GM18507 (cell line): Measurements from ENCODE around the gene KLHL21.

ENCODE experiments used
- DNase-seq: peaks from one replicate; pipeline ENCODE4 v3.0.0; 2011; ENCODE audit warnings: low read depth; ENCODE audit not compliant: insufficient read length; ENCODE audit errors: extremely low spot score
- FAIRE-seq: peaks from 2 replicates; lab custom pipeline; 2011; peaks lifted over from hg19 to GRCh38; lab: Jason Lieb, UNC

The KLHL21 gene

DNA sequence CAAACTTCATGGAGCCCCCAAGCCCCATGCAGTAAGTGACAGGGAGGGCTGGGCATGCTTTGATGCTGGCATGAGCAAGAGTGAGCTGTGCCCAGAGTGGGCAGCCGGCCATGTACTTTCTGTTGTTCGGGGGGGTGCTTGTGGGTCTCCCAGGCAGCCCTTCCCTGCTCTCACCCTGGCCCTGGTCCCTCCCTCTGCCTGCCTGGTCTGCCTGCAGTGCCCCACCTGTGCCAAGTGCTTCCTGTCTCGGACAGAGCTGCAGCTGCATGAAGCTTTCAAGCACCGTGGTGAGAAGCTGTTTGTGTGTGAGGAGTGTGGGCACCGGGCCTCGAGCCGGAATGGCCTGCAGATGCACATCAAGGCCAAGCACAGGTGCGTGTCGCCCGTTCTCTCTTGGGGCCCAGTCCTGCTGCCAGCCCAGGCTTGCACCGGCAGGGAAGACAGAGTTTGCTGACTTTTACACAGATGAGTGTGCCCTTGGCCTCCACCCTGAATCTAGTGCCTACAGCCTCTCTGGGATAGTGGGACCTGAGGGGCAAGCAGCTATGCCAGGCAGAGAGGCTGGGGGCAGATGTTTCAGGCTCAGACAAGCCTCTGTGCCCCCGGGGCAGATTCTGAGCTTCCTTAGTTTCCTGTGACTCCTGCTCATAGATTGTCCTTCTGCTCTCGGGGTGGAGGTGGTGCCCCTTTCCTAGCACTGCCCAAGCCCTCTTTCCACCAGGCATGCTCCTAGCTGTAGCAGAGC, 15.2 kb downstream of the KLHL21 start:
- DNase-seq (no peak), FAIRE-seq (no peak)

DNA sequence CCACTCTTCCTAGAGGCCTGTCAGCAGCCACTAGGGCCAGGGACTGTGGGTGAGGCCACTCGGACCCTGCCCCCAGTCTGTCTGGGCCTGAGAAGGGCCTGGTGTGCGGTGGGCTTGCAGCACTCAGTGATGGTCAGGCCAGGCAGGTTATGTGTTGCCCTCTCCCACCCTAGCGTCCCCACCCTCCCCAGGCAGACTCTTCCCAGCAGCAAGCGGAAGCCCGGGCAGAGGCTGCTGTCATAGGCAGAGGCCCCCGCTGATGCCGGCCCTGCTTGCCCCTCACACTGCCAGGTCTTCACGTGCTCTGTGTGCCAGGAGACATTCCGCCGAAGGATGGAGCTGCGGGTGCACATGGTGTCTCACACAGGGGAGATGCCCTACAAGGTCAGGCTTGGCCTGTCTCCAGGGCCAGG, 16.3 kb downstream of the KLHL21 start:
- DNase-seq = no peak

DNA sequence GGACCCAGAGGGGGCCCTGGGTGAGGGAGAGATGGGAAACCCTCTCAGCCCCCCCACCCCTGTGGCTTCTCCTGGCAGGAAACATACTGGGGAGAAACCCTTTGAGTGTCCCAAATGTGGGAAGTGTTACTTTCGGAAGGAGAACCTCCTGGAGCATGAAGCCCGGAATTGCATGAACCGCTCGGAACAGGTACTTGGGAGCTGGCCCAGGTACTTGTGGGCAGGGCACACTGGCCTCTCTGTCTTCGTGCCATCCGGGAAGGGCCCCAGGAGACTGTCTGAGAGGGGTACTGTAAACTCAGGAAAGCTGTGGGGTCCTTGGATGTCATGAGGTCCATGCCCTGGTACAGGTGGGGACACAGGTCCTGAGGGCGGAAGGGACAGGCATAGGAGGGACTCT, 16.8 kb downstream of the KLHL21 start:
- FAIRE-seq (no peak), DNase-seq (no peak)

More for the DNA sequence above, 16.3 kb downstream of the KLHL21 start:
- FAIRE-seq = no peak

DNA sequence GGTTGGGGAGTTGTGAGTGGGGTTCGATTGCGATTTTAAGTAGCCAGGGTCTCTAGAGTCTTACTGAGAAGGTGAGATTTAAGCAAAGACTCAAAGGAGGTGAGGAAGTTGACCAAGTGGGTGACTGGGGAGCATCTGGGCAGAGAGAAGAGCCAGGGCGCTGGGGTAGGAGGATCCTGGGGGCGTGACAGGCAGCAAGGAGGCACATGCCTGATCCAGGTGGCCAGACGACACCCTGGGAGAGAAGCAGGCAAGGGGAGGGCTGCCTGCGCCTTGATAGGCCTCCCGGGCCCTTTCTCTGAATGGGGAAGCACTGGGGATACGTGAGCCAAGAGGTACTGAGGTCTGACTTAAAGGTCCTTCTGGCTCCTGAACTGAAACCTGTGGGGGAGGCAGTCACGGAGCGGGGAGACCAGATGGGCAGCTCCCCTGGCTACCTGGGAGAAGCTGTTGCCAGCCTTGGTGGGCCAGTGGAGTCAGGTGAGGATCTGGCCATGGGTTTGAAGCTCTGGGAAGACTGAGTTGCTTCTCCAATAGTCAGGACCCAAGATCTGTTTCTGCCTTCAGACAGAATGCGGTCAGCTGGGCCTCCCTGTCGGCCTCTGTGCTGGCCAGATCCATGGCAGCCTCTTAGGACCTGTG, 17.5 kb downstream of the KLHL21 start:
- DNase-seq (no peak), FAIRE-seq (no peak)

DNA sequence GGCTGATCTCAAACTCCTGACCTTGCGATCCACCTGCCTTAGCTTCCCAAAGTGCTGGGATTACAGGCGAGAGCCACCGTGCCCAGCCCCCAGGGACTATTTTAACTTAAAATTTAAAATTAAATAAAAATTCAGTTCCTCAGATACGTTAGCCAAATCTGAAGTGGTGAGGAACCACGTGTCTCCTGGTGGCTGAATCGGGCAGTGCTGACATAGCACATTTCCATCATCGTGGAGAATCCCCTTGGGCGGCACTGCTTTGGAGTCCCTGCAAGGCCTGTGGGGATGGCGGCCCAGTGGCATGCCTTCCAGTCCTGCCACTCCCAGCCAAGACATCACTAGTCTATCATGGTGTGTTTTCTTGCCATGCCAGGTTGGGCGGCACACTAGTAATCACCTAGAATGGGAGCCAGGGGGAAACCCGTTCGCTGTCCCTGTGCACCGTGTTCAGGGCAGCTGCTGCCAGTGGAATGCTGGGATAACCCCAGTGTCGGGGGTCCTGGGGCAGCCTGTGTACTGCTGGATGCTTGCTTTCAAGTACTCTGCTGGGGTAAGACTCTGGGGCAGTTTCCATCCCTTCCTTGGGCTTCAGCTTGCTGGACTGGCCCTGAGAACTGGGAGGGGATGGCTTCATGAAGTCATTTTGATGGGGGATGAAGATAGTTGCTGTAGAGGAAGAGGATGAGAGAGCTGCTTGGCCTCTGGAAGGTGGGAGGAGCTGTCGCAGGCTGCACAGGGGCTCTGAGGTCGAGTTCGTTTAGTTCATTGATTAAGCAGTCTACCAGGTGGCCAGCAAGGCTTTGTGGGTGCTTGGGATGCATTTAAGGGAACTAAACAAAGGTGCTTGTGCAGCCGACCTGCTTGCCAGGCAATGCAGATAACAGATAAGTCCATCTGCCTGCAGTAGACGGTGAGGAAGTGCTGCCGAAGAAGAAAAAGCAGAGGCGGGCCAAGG, 18.3 kb downstream of the KLHL21 start:
- no peak for DNase-seq
- FAIRE-seq = no peak

DNA sequence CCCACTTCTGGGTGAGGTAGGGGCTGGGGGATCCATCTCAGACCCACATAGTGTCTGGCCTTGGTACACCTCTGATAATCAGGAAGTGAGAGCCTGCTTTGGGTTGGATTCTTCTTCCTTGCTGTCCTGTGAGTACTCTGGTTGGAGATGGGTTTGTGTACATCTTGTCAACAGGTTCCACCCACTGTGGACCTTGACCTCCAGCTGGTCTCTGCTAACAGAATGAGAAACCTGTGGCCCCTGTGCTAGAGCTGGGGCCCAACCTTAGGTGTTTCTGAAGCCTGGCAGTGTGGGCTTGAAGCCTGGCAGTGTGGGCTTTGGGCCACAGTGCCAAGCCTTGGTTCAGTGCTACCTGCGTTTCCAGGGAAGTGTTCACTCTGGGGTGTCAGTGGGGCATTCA, 20.3 kb downstream of the KLHL21 start:
- FAIRE-seq = no peak

DNA sequence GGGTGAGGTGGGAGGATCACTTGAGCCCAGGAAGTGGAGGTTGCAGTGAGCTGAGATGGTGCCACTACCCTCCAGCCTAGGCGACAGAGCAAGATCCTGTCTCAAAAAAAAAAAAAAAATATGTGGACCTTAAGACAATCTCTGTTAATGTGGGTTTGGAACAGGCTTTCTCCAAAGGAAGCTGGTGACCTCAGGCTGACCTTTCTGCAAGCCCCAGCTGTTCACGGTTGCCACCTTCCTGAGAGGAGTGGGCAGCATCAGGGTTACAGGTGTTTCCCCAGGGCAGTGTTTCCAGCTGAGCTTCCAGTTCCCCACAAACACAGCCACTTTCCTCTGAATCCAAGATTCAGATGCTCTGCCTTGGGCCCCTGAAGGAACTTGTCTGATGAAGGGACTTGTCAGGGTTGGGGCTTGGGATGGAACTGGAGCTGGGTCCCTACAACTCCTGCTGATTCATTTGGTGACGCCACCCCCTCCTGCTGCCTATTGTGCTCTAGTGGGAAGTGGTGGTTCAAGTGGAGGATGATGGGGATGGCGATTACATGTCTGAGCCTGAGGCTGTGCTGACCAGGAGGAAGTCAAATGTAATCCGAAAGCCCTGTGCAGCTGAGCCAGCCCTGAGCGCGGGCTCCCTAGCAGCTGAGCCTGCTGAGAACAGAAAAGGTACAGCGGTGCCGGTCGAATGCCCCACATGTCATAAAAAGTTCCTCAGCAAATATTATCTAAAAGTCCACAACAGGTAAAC, 20.9 kb downstream of the KLHL21 start:
- FAIRE-seq (no peak), DNase-seq (no peak)

More for the DNA sequence above, 20.3 kb downstream of the KLHL21 start:
- DNase-seq = no peak

DNA sequence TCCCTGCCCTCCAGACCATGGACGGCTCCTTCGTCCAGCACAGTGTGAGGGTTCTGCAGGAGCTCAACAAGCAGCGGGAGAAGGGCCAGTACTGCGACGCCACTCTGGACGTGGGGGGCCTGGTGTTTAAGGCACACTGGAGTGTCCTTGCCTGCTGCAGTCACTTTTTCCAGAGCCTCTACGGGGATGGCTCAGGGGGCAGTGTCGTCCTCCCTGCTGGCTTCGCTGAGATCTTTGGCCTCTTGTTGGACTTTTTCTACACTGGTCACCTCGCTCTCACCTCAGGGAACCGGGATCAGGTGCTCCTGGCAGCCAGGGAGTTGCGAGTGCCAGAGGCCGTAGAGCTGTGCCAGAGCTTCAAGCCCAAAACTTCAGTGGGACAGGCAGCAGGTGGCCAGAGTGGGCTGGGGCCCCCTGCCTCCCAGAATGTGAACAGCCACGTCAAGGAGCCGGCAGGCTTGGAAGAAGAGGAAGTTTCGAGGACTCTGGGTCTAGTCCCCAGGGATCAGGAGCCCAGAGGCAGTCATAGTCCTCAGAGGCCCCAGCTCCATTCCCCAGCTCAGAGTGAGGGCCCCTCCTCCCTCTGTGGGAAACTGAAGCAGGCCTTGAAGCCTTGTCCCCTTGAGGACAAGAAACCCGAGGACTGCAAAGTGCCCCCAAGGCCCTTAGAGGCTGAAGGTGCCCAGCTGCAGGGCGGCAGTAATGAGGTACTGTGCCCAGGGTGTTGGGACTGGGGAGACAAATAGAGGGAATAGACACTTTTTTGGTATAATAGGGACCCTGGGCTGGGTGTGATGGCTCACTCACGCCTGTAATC, 21.9 kb downstream of the KLHL21 start:
- no peak for DNase-seq
- no peak for FAIRE-seq

DNA sequence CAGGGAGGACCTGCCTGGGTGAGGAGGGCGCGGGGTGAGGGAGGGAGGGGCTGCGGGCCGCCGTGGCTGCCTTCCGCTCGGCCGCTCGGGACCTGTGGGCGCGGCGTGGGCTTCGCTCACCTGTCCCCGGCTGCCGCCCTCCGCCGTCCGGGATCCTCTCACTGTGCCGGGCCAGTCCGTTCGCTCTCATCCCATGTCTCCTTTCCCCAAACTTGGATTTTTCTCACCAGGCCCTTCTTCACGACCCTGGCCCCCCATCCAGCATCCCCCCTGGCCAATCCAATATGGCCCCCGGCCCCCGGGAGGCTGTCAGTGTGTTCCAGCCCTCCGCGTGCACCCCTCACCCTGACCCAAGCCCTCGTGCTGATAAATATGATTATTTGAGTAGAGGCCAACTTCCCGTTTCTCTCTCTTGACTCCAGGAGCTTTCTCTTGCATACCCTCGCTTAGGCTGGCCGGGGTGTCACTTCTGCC, 22.5 kb downstream of the KLHL21 start:
- no peak for FAIRE-seq
- DNase-seq = no peak

DNA sequence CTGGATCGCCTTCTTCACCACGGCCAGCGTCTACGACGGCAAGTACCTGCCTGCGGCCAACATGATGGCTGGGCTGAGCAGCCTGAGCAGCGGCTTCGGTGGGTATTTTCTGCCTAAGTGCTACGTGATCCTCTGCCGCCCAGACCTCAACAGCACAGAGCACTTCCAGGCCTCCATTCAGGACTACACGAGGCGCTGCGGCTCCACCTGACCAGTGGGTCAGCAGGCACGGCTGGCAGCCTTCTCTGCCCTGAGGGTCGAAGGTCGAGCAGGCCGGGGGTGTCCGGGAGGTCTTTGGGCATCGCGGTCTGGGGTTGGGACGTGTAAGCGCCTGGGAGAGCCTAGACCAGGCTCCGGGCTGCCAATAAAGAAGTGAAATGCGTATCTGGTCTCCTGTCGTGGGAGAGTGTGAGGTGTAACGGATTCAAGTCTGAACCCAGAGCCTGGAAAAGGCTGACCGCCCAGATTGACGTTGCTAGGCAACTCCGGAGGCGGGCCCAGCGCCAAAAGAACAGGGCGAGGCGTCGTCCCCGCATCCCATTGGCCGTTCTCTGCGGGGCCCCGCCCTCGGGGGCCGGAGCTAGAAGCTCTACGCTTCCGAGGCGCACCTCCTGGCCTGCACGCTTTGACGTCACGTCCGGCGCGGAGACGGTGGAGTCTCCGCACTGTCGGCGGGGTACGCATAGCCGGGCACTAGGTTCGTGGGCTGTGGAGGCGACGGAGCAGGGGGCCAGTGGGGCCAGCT, 23.1 kb downstream of the KLHL21 start, which contains the start of gene ZBTB48:
ZBTB48 (plus strand) TSS at position 621 of the 745 bp plus-strand sequence. CDS start 616 bp downstream, outside the sequence.
- DNase-seq (peak; percentile 100), FAIRE-seq (peak; percentile 99)

DNA sequence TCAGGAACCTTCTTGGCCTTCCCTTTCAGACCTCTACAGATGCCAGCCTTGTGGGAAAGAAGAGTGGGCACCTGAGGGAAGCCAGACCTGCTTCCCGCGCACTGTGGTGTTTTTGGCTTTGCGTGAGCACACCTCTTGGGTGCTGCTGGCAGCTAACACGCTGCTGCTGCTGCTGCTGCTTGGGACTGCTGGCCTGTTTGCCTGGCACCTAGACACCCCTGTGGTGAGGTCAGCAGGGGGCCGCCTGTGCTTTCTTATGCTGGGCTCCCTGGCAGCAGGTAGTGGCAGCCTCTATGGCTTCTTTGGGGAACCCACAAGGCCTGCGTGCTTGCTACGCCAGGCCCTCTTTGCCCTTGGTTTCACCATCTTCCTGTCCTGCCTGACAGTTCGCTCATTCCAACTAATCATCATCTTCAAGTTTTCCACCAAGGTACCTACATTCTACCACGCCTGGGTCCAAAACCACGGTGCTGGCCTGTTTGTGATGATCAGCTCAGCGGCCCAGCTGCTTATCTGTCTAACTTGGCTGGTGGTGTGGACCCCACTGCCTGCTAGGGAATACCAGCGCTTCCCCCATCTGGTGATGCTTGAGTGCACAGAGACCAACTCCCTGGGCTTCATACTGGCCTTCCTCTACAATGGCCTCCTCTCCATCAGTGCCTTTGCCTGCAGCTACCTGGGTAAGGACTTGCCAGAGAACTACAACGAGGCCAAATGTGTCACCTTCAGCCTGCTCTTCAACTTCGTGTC, 23.9 kb downstream of the KLHL21 start:
- no peak for FAIRE-seq
- DNase-seq = no peak

DNA sequence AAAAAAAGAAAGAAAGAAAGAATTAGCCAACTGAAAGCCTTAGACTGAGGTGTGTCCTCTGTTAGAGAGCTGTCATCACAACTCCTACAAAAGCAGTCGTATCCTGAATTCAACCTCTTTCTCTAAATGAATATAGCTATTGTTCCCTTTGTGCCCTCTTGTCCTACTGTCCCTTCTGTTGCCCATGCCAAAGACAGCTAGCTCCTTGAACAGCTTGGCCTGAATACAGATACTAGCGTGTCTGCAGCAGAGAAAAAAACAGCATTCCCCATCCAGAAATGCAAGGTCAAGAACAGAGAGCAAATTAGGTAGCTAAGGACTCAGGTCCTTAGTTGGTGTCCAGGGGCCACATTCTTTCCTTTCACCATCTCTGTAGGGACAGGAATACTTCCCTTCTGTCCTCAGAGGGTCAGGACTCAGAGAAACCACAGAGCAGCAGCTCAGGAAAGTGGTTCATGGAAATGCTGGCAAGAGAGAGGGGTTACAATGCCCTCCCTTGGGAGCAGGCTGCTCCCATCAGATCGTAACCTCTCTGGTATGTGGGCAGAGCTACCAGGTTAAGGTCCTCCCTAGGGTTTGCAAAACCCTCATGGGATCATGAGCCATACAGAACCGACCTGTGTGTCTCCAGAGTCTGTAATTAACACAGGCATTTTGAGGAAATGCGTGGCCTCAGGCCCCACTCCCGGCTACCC, 24.7 kb downstream of the KLHL21 start:
- DNase-seq = no peak
- FAIRE-seq = no peak

DNA sequence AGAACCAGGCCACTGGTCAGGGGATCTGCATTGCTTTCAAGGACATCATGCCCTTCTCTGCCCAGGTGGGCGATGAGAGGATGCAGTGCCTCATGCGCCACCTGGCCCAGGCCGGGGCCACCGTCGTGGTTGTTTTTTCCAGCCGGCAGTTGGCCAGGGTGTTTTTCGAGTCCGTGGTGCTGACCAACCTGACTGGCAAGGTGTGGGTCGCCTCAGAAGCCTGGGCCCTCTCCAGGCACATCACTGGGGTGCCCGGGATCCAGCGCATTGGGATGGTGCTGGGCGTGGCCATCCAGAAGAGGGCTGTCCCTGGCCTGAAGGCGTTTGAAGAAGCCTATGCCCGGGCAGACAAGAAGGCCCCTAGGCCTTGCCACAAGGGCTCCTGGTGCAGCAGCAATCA, 27.9 kb downstream of the KLHL21 start:
- FAIRE-seq (no peak), DNase-seq (no peak)

DNA sequence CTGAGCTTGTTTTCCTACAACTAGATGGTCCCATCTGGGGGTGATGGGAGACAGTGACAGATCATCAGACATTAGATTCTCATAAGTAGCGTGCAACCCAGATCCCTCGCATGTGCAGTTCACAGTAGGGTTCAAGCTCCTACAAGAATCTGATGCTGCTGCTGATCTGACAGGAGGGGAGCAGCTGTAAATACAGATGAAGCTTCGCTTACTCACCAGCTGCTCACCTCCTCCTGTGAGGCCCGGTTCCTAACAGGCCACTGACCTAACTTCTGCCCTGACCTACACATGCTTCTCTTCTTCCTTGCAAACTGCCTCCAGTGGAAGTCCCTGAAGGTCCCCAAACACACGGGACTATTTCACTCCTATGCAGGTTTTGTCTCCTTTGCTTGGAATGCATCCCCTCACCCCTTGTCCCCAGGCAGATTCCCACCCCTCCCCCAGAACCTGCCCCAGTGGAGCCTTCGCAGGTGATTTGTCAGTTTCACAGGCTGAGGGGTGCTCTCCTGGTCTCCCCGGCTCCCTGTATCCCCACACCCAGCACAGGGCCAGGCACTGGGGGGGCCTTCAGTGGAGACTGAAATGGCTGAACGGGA, 28.5 kb downstream of the KLHL21 start:
- FAIRE-seq (no peak), DNase-seq (no peak)

DNA sequence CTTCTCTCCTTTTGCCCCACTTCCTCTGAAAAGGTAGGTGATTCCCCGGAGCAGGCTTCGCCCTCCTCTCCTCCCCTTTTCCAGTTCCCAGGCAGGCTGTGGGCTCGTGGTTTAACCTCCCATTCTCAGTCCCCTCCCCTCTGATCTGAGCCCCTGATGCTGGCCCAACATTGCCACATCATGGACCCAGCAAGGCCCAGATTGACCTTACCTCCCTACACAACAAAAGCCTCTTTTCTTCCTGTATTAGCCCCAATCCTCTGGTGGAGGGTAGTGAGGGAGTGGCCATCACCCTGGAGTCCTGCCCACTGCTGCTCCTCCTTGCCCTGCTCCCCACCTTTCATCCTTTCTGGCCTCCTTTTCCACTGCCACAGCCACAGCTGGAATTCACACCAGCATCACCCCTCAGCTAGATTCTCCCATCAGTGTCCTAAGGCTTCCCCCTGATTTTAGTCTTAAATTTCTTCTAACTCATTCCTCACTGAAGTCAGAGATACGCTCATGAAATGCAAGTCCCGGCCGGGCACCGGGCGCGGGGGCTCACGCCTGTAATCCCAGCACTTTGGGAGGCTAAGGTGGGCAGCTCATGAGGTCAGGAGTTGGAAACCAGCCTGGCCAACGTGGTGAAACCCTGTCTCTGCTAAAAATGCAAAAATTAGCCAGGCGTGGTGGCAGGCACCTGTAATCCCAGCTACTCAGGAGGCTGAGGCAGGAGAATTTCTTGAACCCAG, 29.9 kb downstream of the KLHL21 start:
- no peak for FAIRE-seq
- no peak for DNase-seq

DNA sequence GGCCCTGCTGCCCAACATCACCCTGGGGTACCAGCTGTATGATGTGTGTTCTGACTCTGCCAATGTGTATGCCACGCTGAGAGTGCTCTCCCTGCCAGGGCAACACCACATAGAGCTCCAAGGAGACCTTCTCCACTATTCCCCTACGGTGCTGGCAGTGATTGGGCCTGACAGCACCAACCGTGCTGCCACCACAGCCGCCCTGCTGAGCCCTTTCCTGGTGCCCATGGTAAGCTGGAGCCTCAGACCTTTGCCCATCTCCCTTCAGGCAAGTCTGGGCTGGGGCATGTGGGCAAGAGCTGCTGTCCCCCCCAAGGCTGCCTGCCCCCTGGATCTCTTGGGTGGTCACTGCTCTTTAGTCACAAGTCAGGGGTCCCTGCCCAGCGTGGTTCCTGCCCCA, 31.7 kb downstream of the KLHL21 start:
- FAIRE-seq (no peak), DNase-seq (no peak)
